Gastroesophageal sphincter (tissue), 4 donors: ENCODE data around the gene NRBP1. TPM values are rescaled to one million over a fixed set of nuclear protein-coding genes. Genes with fewer than 3 reads are reported as not detected.
"Not testable (repeated sequence)": the region's sequence is repeated elsewhere in the genome, so short reads cannot be mapped to it uniquely, and the experiment has no call there.

ENCODE experiments used
- ATAC-seq: fragments of 150-250 bp; one replicate; pipeline ENCODE4 v1.9.1; 2016; ENCODE audit warnings: mild to moderate bottlenecking, moderate library complexity
- H3K27ac ChIP-seq, 4 donors: fragments of 200-600 bp; sonication (generic) in 3 of 4; 1 replicate in 3 of 4; 2 replicates in 1 of 4; pipeline ENCODE4 v1.5.1; 2016 to 2019
- H3K27me3 ChIP-seq: fragments of 200-600 bp; sonication (generic); one replicate; pipeline ENCODE4 v1.5.1; 2019
- H3K36me3 ChIP-seq, 2 donors: fragments of 200-600 bp; sonication (generic); one replicate each; pipeline ENCODE4 v1.5.1; 2019; ENCODE audit warnings: control low read depth in 1 of 2
- H3K4me1 ChIP-seq, 3 donors: fragments of 200-600 bp; sonication (generic); 1 replicate in 2 of 3; 2 replicates in 1 of 3; pipeline ENCODE4 v1.5.1; 2016 to 2019; ENCODE audit warnings: control low read depth in 2 of 3
- H3K4me3 ChIP-seq, 2 donors: fragments of 200-600 bp; sonication (generic); one replicate each; pipeline ENCODE4 v1.5.1; 2019; ENCODE audit warnings: mild to moderate bottlenecking in 1 of 2, moderate library complexity in 1 of 2
- H3K9me3 ChIP-seq, 3 donors: fragments of 200-600 bp; sonication (generic); one replicate each; pipeline ENCODE4 v1.5.1; 2017 to 2019; ENCODE audit warnings: control low read depth in 2 of 3
- CTCF ChIP-seq, 4 experiments: fragments of 200-600 bp in 2 of 4; fragments of 450-650 bp in 2 of 4; sonication (generic) in 1 of 4; IDR thresholded peaks; one replicate each; pipeline ENCODE4 v1.5.1; 2017 to 2019; ENCODE audit warnings: antibody characterized with exemption in 4 of 4, mild to moderate bottlenecking in 2 of 4, moderate library complexity in 2 of 4
- EP300 ChIP-seq: sonication (generic); formaldehyde crosslinking; IDR thresholded peaks from one replicate; pipeline ENCODE4 v1.6.1; 2017; ENCODE audit warnings: antibody characterized with exemption, mild to moderate bottlenecking
- POLR2A ChIP-seq, 2 donors: fragments of 450-650 bp; IDR thresholded peaks; one replicate each; pipeline ENCODE4 v1.6.1; 2017; ENCODE audit warnings: antibody characterized with exemption in 2 of 2, mild to moderate bottlenecking in 2 of 2, moderate library complexity in 1 of 2
- POLR2AphosphoS5 ChIP-seq: sonication (generic); formaldehyde crosslinking; IDR thresholded peaks from one replicate; pipeline ENCODE4 v1.6.1; 2017; ENCODE audit warnings: antibody characterized with exemption
- WGBS, 2 donors: methylation state at CpG; one replicate each; pipeline ENCODE4 v1.1.5; 2018; ENCODE audit warnings: low coverage in 1 of 2; 5-methylcytosine and 5-hydroxymethylcytosine counted together
- total RNA-seq, 4 donors: library from RNA; depleted of rRNA; stranded (reverse); fragments of >200 nt; gene quantifications; one replicate each; pipeline ENCODE4 v1.1.0, GENCODE V29; 2016

NRBP1 gene
- total RNA-seq, 4 donors from 2014 or later: 78.5 to 90.7 (median 89.1) TPM

- no peak for ATAC-seq
- TF ChIP-seq POLR2AphosphoS5: no peak
- TF ChIP-seq POLR2A (IDR thresholded peaks at IDR 0.05): no peak
- TF ChIP-seq EP300: no peak
- no peak for TF ChIP-seq CTCF (IDR thresholded peaks at IDR 0.05)
- H3K4me3 ChIP-seq: no peak overlapping the region
- H3K36me3 ChIP-seq: no peaks in the 10 kb centered on the region
- WGBS, 2 donors: 79 to 85% methylated on average over 4 of the region's 4 CpGs
- H3K4me1 ChIP-seq: no peaks in the 10 kb centered on the region
- H3K27ac ChIP-seq: no peak overlapping the region
- peaks cover 4% of the 10 kb centered on the region for H3K27me3 ChIP-seq
- no peaks in the 10 kb centered on the region for H3K9me3 ChIP-seq
These were observed 6.7 kb upstream of the NRBP1 start for GRCh38 chr2:27421660-27422250.

- 95 to 100% methylated on average over 3 of the region's 3 CpGs for WGBS, 2 donors
- Histone ChIP-seq H3K27me3 (no peaks in the 10 kb centered on the region), H3K4me3 (no peak overlapping the region), H3K27ac (no peak overlapping the region), H3K9me3 (no peaks in the 10 kb centered on the region), H3K36me3 (no peaks in the 10 kb centered on the region), H3K4me1 (peaks cover 0 to 6% (median 0%) of the 10 kb centered on the region in 3 donors)
- no peak for ATAC-seq
- TF ChIP-seq POLR2A (IDR thresholded peaks at IDR 0.05) (no peak), EP300 (no peak), POLR2AphosphoS5 (no peak), CTCF (IDR thresholded peaks at IDR 0.05) (no peak)
These were observed 5.5 kb upstream of the NRBP1 start for GRCh38 chr2:27422958-27423357.

GRCh38 chr2:27425039-27425438 lies 3.4 kb upstream of the NRBP1 start:
- not testable (repeated sequence) for H3K9me3 ChIP-seq, ATAC-seq, H3K36me3 ChIP-seq, H3K4me3 ChIP-seq, H3K27ac ChIP-seq, H3K27me3 ChIP-seq
- H3K4me1 ChIP-seq: peaks cover 4 to 15% (median 5%) of the 10 kb centered on the region in 3 donors
- WGBS, 2 donors: 91 to 95% methylated on average over 6 to 7 of the region's 10 CpGs

- TF ChIP-seq POLR2A (IDR thresholded peaks at IDR 0.05) (no peak), CTCF (IDR thresholded peaks at IDR 0.05) (no peak), POLR2AphosphoS5 (no peak), EP300 (no peak)
- ATAC-seq: no peak
These were observed 593 bp upstream of the NRBP1 start for GRCh38 chr2:27427863-27428212.

GRCh38 chr2:27428978-27429541 lies 629 bp downstream of the NRBP1 start:
- H3K4me1 ChIP-seq: peaks cover 6 to 50% (median 19%) of the 10 kb centered on the region in 3 donors
- peak; percentile 92 for ATAC-seq
- H3K27ac ChIP-seq: peak overlapping the region; percentile 96 to 99 (median 98)
- no peaks in the 10 kb centered on the region for H3K27me3 ChIP-seq
- TF ChIP-seq CTCF (IDR thresholded peaks at IDR 0.05): no peak
- no peak for TF ChIP-seq POLR2A (IDR thresholded peaks at IDR 0.05)
- peak; percentile 24 for TF ChIP-seq POLR2AphosphoS5
- TF ChIP-seq EP300: no peak
- peak overlapping the region; percentile 91 to 100 for H3K4me3 ChIP-seq
- 0 to 3% methylated on average over 2 to 8 of the region's 51 CpGs for WGBS, 2 donors
- no peaks in the 10 kb centered on the region for H3K9me3 ChIP-seq
- H3K36me3 ChIP-seq: peaks cover 0 to 11% of the 10 kb centered on the region in 2 donors

More at GRCh38 chr2:27427863-27428212, 593 bp upstream of the NRBP1 start:
- Histone ChIP-seq H3K9me3 (no peaks in the 10 kb centered on the region), H3K4me3 (peak overlapping the region; percentile 91 to 100), H3K36me3 (no peaks in the 10 kb centered on the region), H3K4me1 (peaks cover 6 to 43% (median 19%) of the 10 kb centered on the region in 3 donors), H3K27me3 (no peaks in the 10 kb centered on the region), H3K27ac (peak overlapping the region; percentile 96 to 99 (median 98))
- 5 to 12% methylated on average over 7 of the region's 7 CpGs for WGBS, 2 donors
